Smooth muscle cell (in vitro differentiated cells): Measurements from ENCODE around the gene RAB22A. TPM values are rescaled to one million over a fixed set of nuclear protein-coding genes. Genes with fewer than 3 reads are reported as not detected.

ENCODE experiments used
- DNase-seq: peaks from one replicate; lab custom pipeline; 2025; ENCODE audit not compliant: unreplicated experiment; lab: John Stamatoyannopoulos, UW
- H2AFZ ChIP-seq: fragments of 200-600 bp; sonication (generic); 2 replicates; pipeline ENCODE4 v1.6.0; 2016; ENCODE audit warnings: antibody characterized with exemption, low read depth, mild to moderate bottlenecking
- H3F3A ChIP-seq: fragments of 200-600 bp; sonication (generic); 2 replicates; pipeline ENCODE4 v1.6.0; 2017; ENCODE audit warnings: antibody characterized with exemption, low read depth
- H3K27ac ChIP-seq: fragments of 200-600 bp; sonication (generic); 2 replicates; pipeline ENCODE4 v1.5.1; 2016; ENCODE audit warnings: low read depth, mild to moderate bottlenecking
- H3K27me3 ChIP-seq: fragments of 200-600 bp; sonication (generic); 2 replicates; pipeline ENCODE4 v1.6.1; 2016; ENCODE audit warnings: low read depth, mild to moderate bottlenecking
- H3K36me3 ChIP-seq: fragments of 200-600 bp; sonication (generic); 2 replicates; pipeline ENCODE4 v1.5.1; 2016; ENCODE audit warnings: low read depth
- H3K4me1 ChIP-seq: fragments of 200-600 bp; sonication (generic); 2 replicates; pipeline ENCODE4 v1.5.1; 2016; ENCODE audit warnings: low read depth
- H3K4me2 ChIP-seq: fragments of 200-600 bp; sonication (generic); 2 replicates; pipeline ENCODE4 v1.6.0; 2016; ENCODE audit warnings: mild to moderate bottlenecking
- H3K4me3 ChIP-seq: fragments of 200-600 bp; sonication (generic); 2 replicates; pipeline ENCODE4 v1.5.1; 2016; ENCODE audit warnings: mild to moderate bottlenecking
- H3K79me2 ChIP-seq: fragments of 200-600 bp; sonication (generic); 2 replicates; pipeline ENCODE4 v1.6.0; 2016; ENCODE audit warnings: low read depth, mild to moderate bottlenecking
- H3K9ac ChIP-seq: fragments of 200-600 bp; sonication (generic); 2 replicates; pipeline ENCODE4 v1.6.0; 2016; ENCODE audit warnings: low read depth
- H3K9me3 ChIP-seq: fragments of 200-600 bp; sonication (generic); replicated peaks from 2 replicates; pipeline ENCODE4 v1.5.1; 2016; ENCODE audit warnings: low read depth
- H4K20me1 ChIP-seq: fragments of 200-600 bp; sonication (generic); 2 replicates; pipeline ENCODE4 v1.6.0; 2016; ENCODE audit warnings: low read depth
- CTCF ChIP-seq: fragments of 200-600 bp; sonication (generic); IDR thresholded peaks from 2 replicates; pipeline ENCODE4 v1.5.1; 2017; ENCODE audit warnings: borderline replicate concordance, mild to moderate bottlenecking, antibody characterized with exemption; ENCODE audit not compliant: insufficient read depth, poor library complexity, severe bottlenecking
- WGBS: methylation state at CpG from one replicate; pipeline ENCODE4 v1.1.7; 2016; ENCODE audit warnings: low lambda C conversion rate; 5-methylcytosine and 5-hydroxymethylcytosine counted together
- polyA plus RNA-seq: library from polyadenylated mRNA; unstranded; fragments of >200 nt; fragmentation: Nextera tagmentation; extraction: Ambion mirVana; gene quantifications from 2 replicates; pipeline ENCODE4 v1.2.1, GENCODE V29; 2016
- total RNA-seq: library from RNA; depleted of rRNA; stranded (reverse); fragments of >200 nt; gene quantifications from 2 replicates; pipeline ENCODE4 v1.2.3, GENCODE V29; 2014

The RAB22A gene
- total and polyA plus RNA-seq, 2 experiments from 2014 or later = 14.0 to 23.7 TPM

GRCh38 chr20:58397429-58397828 is 87.9 kb downstream of the RAB22A start:
- no peaks in the 10 kb centered on the region for H3K36me3 ChIP-seq
- peaks cover 100% of the 10 kb centered on the region for H3K79me2 ChIP-seq
- H3K4me2 ChIP-seq = no peak overlapping the region
- no peaks in the 10 kb centered on the region for H3F3A ChIP-seq
- H3K4me3 ChIP-seq = no peak overlapping the region
- H3K4me1 ChIP-seq = no peaks in the 10 kb centered on the region
- no peak overlapping the region for H3K9ac ChIP-seq
- no peak for TF ChIP-seq CTCF
- WGBS = 89% methylated on average over 6 of the region's 6 CpGs
- H3K9me3 ChIP-seq = no peaks in the 10 kb centered on the region
- peaks cover 99% of the 10 kb centered on the region for H4K20me1 ChIP-seq
- H3K27ac ChIP-seq = no peak overlapping the region
- H2AFZ ChIP-seq = no peak overlapping the region
- no peak for DNase-seq
- no peaks in the 10 kb centered on the region for H3K27me3 ChIP-seq

GRCh38 chr20:58398254-58398653 is 88.7 kb downstream of the RAB22A start:
- no peaks in the 10 kb centered on the region for H3K4me1 ChIP-seq
- H3K4me3 ChIP-seq = no peak overlapping the region
- H3K9me3 ChIP-seq = no peaks in the 10 kb centered on the region
- no peak overlapping the region for H3K9ac ChIP-seq
- H3K79me2 ChIP-seq = peaks cover 100% of the 10 kb centered on the region
- H3K4me2 ChIP-seq = no peak overlapping the region
- no peaks in the 10 kb centered on the region for H3K27me3 ChIP-seq
- H3F3A ChIP-seq = no peaks in the 10 kb centered on the region
- TF ChIP-seq CTCF = no peak
- no peak for DNase-seq
- peaks cover 100% of the 10 kb centered on the region for H4K20me1 ChIP-seq
- no peak overlapping the region for H3K27ac ChIP-seq
- H2AFZ ChIP-seq = no peak overlapping the region
- no peaks in the 10 kb centered on the region for H3K36me3 ChIP-seq
- WGBS = 75% methylated on average over 5 of the region's 5 CpGs

- Histone ChIP-seq H2AFZ (no peak overlapping the region), H3K36me3 (no peaks in the 10 kb centered on the region), H3K4me3 (no peak overlapping the region), H3K79me2 (peaks cover 100% of the 10 kb centered on the region), H3K4me2 (no peak overlapping the region), H3K27ac (no peak overlapping the region), H3K27me3 (no peaks in the 10 kb centered on the region), H3K9me3 (no peaks in the 10 kb centered on the region), H3F3A (no peaks in the 10 kb centered on the region), H4K20me1 (peaks cover 100% of the 10 kb centered on the region), H3K9ac (no peak overlapping the region), H3K4me1 (no peaks in the 10 kb centered on the region)
- 87% methylated on average over 6 of the region's 6 CpGs for WGBS
- no peak for DNase-seq
- no peak for TF ChIP-seq CTCF
Observed at GRCh38 chr20:58399926-58400325, 90.4 kb downstream of the RAB22A start.

- H4K20me1 ChIP-seq = peaks cover 100% of the 10 kb centered on the region
- H2AFZ ChIP-seq = no peak overlapping the region
- no peak for DNase-seq
- no peaks in the 10 kb centered on the region for H3K9me3 ChIP-seq
- H3K4me1 ChIP-seq = no peaks in the 10 kb centered on the region
- H3F3A ChIP-seq = peaks cover 5% of the 10 kb centered on the region
- H3K27me3 ChIP-seq = no peaks in the 10 kb centered on the region
- peaks cover 96% of the 10 kb centered on the region for H3K79me2 ChIP-seq
- no peaks in the 10 kb centered on the region for H3K36me3 ChIP-seq
- no peak overlapping the region for H3K4me2 ChIP-seq
- H3K4me3 ChIP-seq = no peak overlapping the region
- no peak overlapping the region for H3K9ac ChIP-seq
- no peak for TF ChIP-seq CTCF
- WGBS = 86% methylated on average over 1 of the region's 1 CpG
- H3K27ac ChIP-seq = no peak overlapping the region
Observed at GRCh38 chr20:58401162-58401561, 91.6 kb downstream of the RAB22A start.
